Parathyroid adenoma (tissue), 2 donors: ENCODE results near the gene WNT7B.

Source experiments
- H2AFZ ChIP-seq: fragments of 300-600 bp; sonication (generic); one replicate; pipeline ENCODE4 v1.7.0; 2017; ENCODE audit warnings: antibody characterized with exemption, mild to moderate bottlenecking
- H3K27ac ChIP-seq: fragments of 300-600 bp; sonication (generic); one replicate; pipeline ENCODE4 v1.7.0; 2017
- H3K27me3 ChIP-seq: fragments of 300-600 bp; sonication (generic); one replicate; pipeline ENCODE4 v1.7.0; 2017; ENCODE audit warnings: low read length; ENCODE audit not compliant: control insufficient read depth, insufficient read depth
- H3K36me3 ChIP-seq: fragments of 300-600 bp; sonication (generic); one replicate; pipeline ENCODE4 v1.7.0; 2017; ENCODE audit warnings: low read length; ENCODE audit not compliant: control insufficient read depth, insufficient read depth
- H3K4me1 ChIP-seq: fragments of 300-600 bp; sonication (generic); one replicate; pipeline ENCODE4 v1.7.0; 2017; ENCODE audit warnings: control low read depth
- H3K4me2 ChIP-seq: fragments of 300-600 bp; sonication (generic); one replicate; pipeline ENCODE4 v1.7.0; 2017; ENCODE audit warnings: low read length
- H3K4me3 ChIP-seq: fragments of 300-600 bp; sonication (generic); one replicate; pipeline ENCODE4 v1.7.0; 2017; ENCODE audit warnings: low read depth, low read length
- H3K79me2 ChIP-seq: fragments of 300-600 bp; sonication (generic); one replicate; pipeline ENCODE4 v1.7.0; 2017; ENCODE audit warnings: control low read depth
- H3K9ac ChIP-seq: fragments of 300-600 bp; sonication (generic); one replicate; pipeline ENCODE4 v1.7.0; 2017; ENCODE audit warnings: mild to moderate bottlenecking
- H3K9me3 ChIP-seq: fragments of 300-600 bp; sonication (generic); one replicate; pipeline ENCODE4 v1.7.0; 2017; ENCODE audit warnings: low read length; ENCODE audit not compliant: control insufficient read depth
- TF ChIP-seq, protein P1 (sequence below): fragments of 300-600 bp; sonication (generic); IDR thresholded peaks from one replicate; pipeline ENCODE4 v1.7.0; 2017; ENCODE audit warnings: antibody characterized with exemption, mild to moderate bottlenecking
- donor health status: primary hyperparathyroidism.

The WNT7B gene

DNA sequence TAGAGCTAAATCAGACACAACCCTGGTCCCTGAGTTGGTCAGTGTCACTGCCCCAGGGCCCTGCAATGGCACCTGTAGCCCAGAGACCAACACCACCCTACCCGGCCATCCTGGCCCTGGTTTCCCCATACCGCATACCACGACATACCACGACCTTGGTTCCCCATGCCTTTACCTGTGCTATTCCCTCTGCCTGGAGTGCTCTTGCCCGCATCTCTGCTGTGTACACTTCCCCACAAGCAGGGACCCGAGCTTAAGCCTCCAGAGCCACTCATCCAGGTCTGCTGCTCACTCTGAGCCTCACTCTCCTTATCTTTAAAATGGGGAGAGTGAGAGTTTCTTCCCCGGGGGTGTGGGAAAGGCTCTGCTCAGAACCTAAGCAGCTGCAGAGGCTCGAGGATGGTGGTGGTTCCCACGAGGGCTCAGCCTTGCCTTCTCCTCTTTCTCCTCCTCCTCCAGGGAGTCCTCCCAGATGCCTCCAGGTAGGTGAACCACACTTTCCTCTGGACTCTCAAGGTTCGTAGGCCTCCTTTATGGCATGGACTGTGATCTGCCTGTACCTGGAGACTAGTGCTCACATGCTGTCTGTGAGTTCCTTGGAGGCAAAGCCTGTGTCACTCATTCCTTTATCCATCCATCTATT, 48.1 kb downstream of the WNT7B start:
- TF ChIP-seq, protein P1, sequence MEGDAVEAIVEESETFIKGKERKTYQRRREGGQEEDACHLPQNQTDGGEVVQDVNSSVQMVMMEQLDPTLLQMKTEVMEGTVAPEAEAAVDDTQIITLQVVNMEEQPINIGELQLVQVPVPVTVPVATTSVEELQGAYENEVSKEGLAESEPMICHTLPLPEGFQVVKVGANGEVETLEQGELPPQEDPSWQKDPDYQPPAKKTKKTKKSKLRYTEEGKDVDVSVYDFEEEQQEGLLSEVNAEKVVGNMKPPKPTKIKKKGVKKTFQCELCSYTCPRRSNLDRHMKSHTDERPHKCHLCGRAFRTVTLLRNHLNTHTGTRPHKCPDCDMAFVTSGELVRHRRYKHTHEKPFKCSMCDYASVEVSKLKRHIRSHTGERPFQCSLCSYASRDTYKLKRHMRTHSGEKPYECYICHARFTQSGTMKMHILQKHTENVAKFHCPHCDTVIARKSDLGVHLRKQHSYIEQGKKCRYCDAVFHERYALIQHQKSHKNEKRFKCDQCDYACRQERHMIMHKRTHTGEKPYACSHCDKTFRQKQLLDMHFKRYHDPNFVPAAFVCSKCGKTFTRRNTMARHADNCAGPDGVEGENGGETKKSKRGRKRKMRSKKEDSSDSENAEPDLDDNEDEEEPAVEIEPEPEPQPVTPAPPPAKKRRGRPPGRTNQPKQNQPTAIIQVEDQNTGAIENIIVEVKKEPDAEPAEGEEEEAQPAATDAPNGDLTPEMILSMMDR = no peak
- H3K27ac ChIP-seq = no peak overlapping the region
- H3K4me2 ChIP-seq = no peak overlapping the region
- H3K27me3 ChIP-seq = no peaks in the 10 kb centered on the region
- no peak overlapping the region for H3K4me3 ChIP-seq
- no peaks in the 10 kb centered on the region for H3K36me3 ChIP-seq
- H3K9ac ChIP-seq = no peak overlapping the region
- H3K9me3 ChIP-seq = no peaks in the 10 kb centered on the region
- no peak overlapping the region for H2AFZ ChIP-seq
- no peaks in the 10 kb centered on the region for H3K79me2 ChIP-seq
- H3K4me1 ChIP-seq = no peaks in the 10 kb centered on the region

- Histone ChIP-seq H3K4me2 (no peak overlapping the region), H3K27ac (no peak overlapping the region), H3K36me3 (no peaks in the 10 kb centered on the region), H2AFZ (no peak overlapping the region), H3K4me1 (no peaks in the 10 kb centered on the region), H3K27me3 (no peaks in the 10 kb centered on the region), H3K9me3 (no peaks in the 10 kb centered on the region), H3K9ac (no peak overlapping the region), H3K4me3 (no peak overlapping the region), H3K79me2 (no peaks in the 10 kb centered on the region)
- TF ChIP-seq, protein P1 = no peak
Observed at GRCh38 chr22:45927059-45927458, 49.9 kb downstream of the WNT7B start.

- Histone ChIP-seq H2AFZ (no peak overlapping the region), H3K27me3 (no peaks in the 10 kb centered on the region), H3K4me2 (no peak overlapping the region), H3K4me1 (no peaks in the 10 kb centered on the region), H3K4me3 (no peak overlapping the region), H3K36me3 (no peaks in the 10 kb centered on the region), H3K9me3 (no peaks in the 10 kb centered on the region), H3K27ac (no peak overlapping the region), H3K9ac (no peak overlapping the region), H3K79me2 (no peaks in the 10 kb centered on the region)
- TF ChIP-seq, protein P1 = no peak
Observed at GRCh38 chr22:45926433-45926832, 50.5 kb downstream of the WNT7B start.

DNA sequence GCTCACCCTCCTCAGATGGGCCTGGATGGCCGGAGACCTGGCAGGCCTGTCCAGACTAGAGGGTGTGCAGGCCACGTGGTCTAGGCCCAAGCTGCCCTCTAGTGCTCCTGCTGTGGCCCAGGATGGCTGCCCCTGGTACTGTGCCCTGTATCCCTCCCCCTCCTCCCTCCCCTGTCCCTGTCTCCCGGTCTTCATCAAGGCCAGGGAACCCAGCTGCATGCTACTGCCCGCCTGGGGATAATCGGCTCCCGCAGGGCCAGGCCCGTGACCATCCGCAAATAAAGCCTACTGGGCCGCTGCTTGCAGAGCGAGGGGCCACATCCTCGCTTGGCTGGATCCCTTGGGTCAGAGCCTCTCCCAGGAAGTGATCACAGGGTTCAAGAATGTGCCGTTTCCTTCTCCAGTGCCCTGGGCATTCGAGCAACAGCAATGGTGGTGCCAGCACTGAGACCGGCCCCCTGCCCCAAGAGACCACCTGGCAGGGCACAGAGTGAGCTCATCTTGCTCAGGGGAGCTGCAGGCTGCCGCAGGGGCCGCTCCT, 51.1 kb downstream of the WNT7B start:
- H3K27me3 ChIP-seq = no peaks in the 10 kb centered on the region
- H2AFZ ChIP-seq = no peak overlapping the region
- no peak overlapping the region for H3K27ac ChIP-seq
- H3K36me3 ChIP-seq = no peaks in the 10 kb centered on the region
- H3K4me3 ChIP-seq = no peak overlapping the region
- no peaks in the 10 kb centered on the region for H3K9me3 ChIP-seq
- H3K4me1 ChIP-seq = no peaks in the 10 kb centered on the region
- no peaks in the 10 kb centered on the region for H3K79me2 ChIP-seq
- H3K4me2 ChIP-seq = no peak overlapping the region
- TF ChIP-seq, protein P1 = no peak
- no peak overlapping the region for H3K9ac ChIP-seq

GRCh38 chr22:45923835-45924234, 53.1 kb downstream of the WNT7B start:
- H3K4me2 ChIP-seq = no peak overlapping the region
- H3K9me3 ChIP-seq = no peaks in the 10 kb centered on the region
- H3K36me3 ChIP-seq = no peaks in the 10 kb centered on the region

More at GRCh38 chr22:45923835-45924234, 53.1 kb downstream of the WNT7B start:
- H3K4me1 ChIP-seq = no peaks in the 10 kb centered on the region
- no peak overlapping the region for H2AFZ ChIP-seq
- no peak overlapping the region for H3K27ac ChIP-seq
- H3K4me3 ChIP-seq = no peak overlapping the region
- H3K9ac ChIP-seq = no peak overlapping the region
- H3K27me3 ChIP-seq = no peaks in the 10 kb centered on the region
- TF ChIP-seq, protein P1 = no peak
- no peaks in the 10 kb centered on the region for H3K79me2 ChIP-seq
